Bronchial epithelial cell (primary cell): ENCODE data around the gene FOXO3. TPM values are rescaled to one million over a fixed set of nuclear protein-coding genes. Genes with fewer than 3 reads are reported as not detected.

Experiments
- DNase-seq: peaks from one replicate; pipeline ENCODE4 v3.0.0-alpha.2; 2010; ENCODE audit warnings: low read depth
- FAIRE-seq: peaks from 2 replicates; lab custom pipeline; 2011; peaks lifted over from hg19 to GRCh38; lab: Jason Lieb, UNC
- H3K27me3 ChIP-seq: 2 replicates; pipeline ENCODE4 v1.5.1; 2011; ENCODE audit warnings: low read length; ENCODE audit not compliant: control insufficient read depth, insufficient read depth
- H3K36me3 ChIP-seq: 2 replicates; pipeline ENCODE4 v1.5.1; 2011; ENCODE audit warnings: low read length; ENCODE audit not compliant: control insufficient read depth, insufficient read depth
- H3K4me3 ChIP-seq: 2 replicates; pipeline ENCODE4 v1.5.1; 2011; ENCODE audit warnings: mild to moderate bottlenecking, low read depth, low read length, control low read depth
- CTCF ChIP-seq: IDR thresholded peaks from 2 replicates; pipeline ENCODE4 v1.5.1; 2011; ENCODE audit warnings: mild to moderate bottlenecking, moderate library complexity, low read length, control low read depth, inconsistent platforms; ENCODE audit not compliant: insufficient read depth, severe bottlenecking
- total RNA-seq: library from RNA; depleted of rRNA; stranded (reverse); fragments of >200 nt; gene quantifications from 2 replicates; pipeline ENCODE4 v1.2.1, GENCODE V29; 2014

FOXO3 gene
- total RNA-seq, 1 donor from 2014 or later: 28.7 TPM

DNA sequence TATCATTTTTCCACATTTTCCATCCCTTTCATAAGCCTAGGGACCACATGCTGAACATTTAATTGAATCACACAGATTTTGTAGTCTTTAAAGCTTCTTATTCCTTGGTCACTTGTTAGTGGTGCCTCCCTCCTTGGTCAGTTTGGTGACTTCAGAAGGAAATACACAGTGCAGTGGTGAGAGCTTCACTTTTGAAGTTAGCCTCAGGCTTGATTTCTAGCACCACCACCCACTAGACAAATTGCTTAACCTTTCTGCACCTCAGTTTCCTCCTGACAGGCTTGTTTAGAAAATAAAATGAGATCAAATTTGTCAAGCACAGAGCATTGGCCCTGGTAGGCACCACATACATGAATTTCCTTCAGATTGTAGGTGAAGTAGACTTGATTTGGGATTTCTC is 91.7 kb downstream of the FOXO3 start:
- Histone ChIP-seq H3K4me3 (no peak overlapping the region), H3K36me3 (no peaks in the 10 kb centered on the region), H3K27me3 (no peaks in the 10 kb centered on the region)
- DNase-seq: no peak
- TF ChIP-seq CTCF: no peak
- no peak for FAIRE-seq

GRCh38 chr6:108653949-108654348 is 93.2 kb downstream of the FOXO3 start:
- no peak for TF ChIP-seq CTCF
- Histone ChIP-seq H3K27me3 (no peaks in the 10 kb centered on the region), H3K4me3 (no peak overlapping the region), H3K36me3 (no peaks in the 10 kb centered on the region)
- peak; percentile 45 for DNase-seq
- FAIRE-seq: no peak

- no peak overlapping the region for H3K4me3 ChIP-seq
- H3K27me3 ChIP-seq: no peaks in the 10 kb centered on the region
- no peak for DNase-seq
- FAIRE-seq: no peak
- TF ChIP-seq CTCF: no peak
- H3K36me3 ChIP-seq: no peaks in the 10 kb centered on the region
Measured at GRCh38 chr6:108654465-108655106, 93.9 kb downstream of the FOXO3 start.

DNA sequence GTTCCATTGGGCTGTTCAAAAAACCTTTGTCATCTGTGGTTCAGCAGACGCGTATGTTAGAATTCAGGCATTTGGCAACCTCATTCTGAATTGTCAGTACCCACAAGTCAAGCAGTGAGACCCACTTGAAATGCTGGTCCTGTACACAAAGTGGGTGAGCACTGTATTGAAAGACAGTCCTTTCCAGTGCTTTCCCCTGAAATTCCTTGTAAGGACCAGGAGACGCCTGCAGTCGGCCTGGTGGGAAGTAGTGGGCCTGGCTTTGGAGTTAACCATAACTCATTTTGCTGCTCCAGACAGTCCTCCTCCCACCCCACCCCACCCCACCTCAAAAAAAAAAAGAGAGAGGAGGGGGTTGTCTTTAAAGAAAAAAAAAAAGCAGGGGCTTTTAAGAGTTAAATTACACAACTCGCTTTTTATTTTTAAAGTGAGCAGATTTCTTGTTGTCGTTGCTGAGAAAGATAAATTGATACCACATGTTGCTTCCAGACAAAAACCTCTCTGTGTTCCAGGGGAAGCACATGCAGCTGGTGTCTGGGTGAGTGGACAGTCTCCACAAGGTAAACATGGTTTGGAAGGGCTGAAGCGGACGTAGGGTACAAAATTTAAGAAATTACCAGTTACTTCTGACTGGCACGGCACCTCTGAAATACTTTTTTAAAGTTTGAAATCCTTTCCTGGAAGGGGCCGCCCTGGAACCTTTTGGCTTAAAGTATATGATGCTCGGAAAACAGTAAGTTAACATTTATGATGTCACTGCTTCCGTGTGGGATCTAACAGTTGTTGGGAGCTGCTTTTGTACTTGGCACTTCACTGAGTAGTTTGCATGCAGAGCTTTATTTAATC is 95.3 kb downstream of the FOXO3 start:
- DNase-seq (no peak), FAIRE-seq (no peak)
- Histone ChIP-seq H3K27me3 (no peaks in the 10 kb centered on the region), H3K4me3 (no peak overlapping the region), H3K36me3 (no peaks in the 10 kb centered on the region)
- no peak for TF ChIP-seq CTCF

GRCh38 chr6:108656836-108657235 is 96.1 kb downstream of the FOXO3 start:
- H3K36me3 ChIP-seq: no peaks in the 10 kb centered on the region
- no peak for TF ChIP-seq CTCF
- no peak overlapping the region for H3K4me3 ChIP-seq
- FAIRE-seq (no peak), DNase-seq (no peak)
- no peaks in the 10 kb centered on the region for H3K27me3 ChIP-seq
